ENCODE measurements around the gene BBS10.
"Not testable (repeated sequence)": the region's sequence is repeated elsewhere in the genome, so short reads cannot be mapped to it uniquely, and the experiment has no call there.

BBS10 gene

GRCh38 chr12:76360316-76360715 is 12.1 kb upstream of the BBS10 start:
- H3K9ac ChIP-seq (ENCODE audit: low read length), result no peak overlapping the region
- no peaks in the 10 kb centered on the region for H3K27me3 ChIP-seq (ENCODE audit: control insufficient read depth, insufficient read depth, low read length)
- no peak overlapping the region for H3K4me3 ChIP-seq (ENCODE audit: low read length)
- no peak overlapping the region for H3K27ac ChIP-seq (ENCODE audit: low read depth, low read length)
- H3K36me3 ChIP-seq (ENCODE audit: control insufficient read depth, insufficient read depth, low read length), result no peaks in the 10 kb centered on the region
- no peaks in the 10 kb centered on the region for H3K4me1 ChIP-seq (ENCODE audit: control insufficient read depth, insufficient read depth, low read length)

- no peaks in the 10 kb centered on the region for H3K4me1 ChIP-seq (ENCODE audit: control insufficient read depth, insufficient read depth, low read length)
- no peaks in the 10 kb centered on the region for H3K27me3 ChIP-seq (ENCODE audit: control insufficient read depth, insufficient read depth, low read length)
- H3K36me3 ChIP-seq (ENCODE audit: control insufficient read depth, insufficient read depth, low read length), result no peaks in the 10 kb centered on the region
- H3K27ac ChIP-seq (ENCODE audit: low read depth, low read length), result no peak overlapping the region
- no peak overlapping the region for H3K9ac ChIP-seq (ENCODE audit: low read length)
- no peak overlapping the region for H3K4me3 ChIP-seq (ENCODE audit: low read length)
These were observed 7.9 kb upstream of the BBS10 start for GRCh38 chr12:76356071-76356470.

GRCh38 chr12:76346798-76347420 is 1.3 kb downstream of the BBS10 start:
- Histone ChIP-seq H3K9ac (ENCODE audit: low read length) (no peak overlapping the region), H3K4me3 (ENCODE audit: low read length) (no peak overlapping the region), H3K36me3 (ENCODE audit: control insufficient read depth, insufficient read depth, low read length) (no peaks in the 10 kb centered on the region), H3K4me1 (ENCODE audit: control insufficient read depth, insufficient read depth, low read length) (no peaks in the 10 kb centered on the region), H3K27ac (ENCODE audit: low read depth, low read length) (no peak overlapping the region), H3K27me3 (ENCODE audit: control insufficient read depth, insufficient read depth, low read length) (no peaks in the 10 kb centered on the region)

GRCh38 chr12:76346236-76346635 is 2.0 kb downstream of the BBS10 start:
- Histone ChIP-seq H3K4me3 (ENCODE audit: low read length) (no peak overlapping the region), H3K36me3 (ENCODE audit: control insufficient read depth, insufficient read depth, low read length) (no peaks in the 10 kb centered on the region), H3K27ac (ENCODE audit: low read depth, low read length) (no peak overlapping the region), H3K9ac (ENCODE audit: low read length) (no peak overlapping the region), H3K4me1 (ENCODE audit: control insufficient read depth, insufficient read depth, low read length) (no peaks in the 10 kb centered on the region), H3K27me3 (ENCODE audit: control insufficient read depth, insufficient read depth, low read length) (no peaks in the 10 kb centered on the region)

- no peaks in the 10 kb centered on the region for H3K4me1 ChIP-seq (ENCODE audit: control insufficient read depth, insufficient read depth, low read length)
- H3K4me3 ChIP-seq (ENCODE audit: low read length), result no peak overlapping the region
- no peaks in the 10 kb centered on the region for H3K27me3 ChIP-seq (ENCODE audit: control insufficient read depth, insufficient read depth, low read length)
- no peak overlapping the region for H3K27ac ChIP-seq (ENCODE audit: low read depth, low read length)
- H3K36me3 ChIP-seq (ENCODE audit: control insufficient read depth, insufficient read depth, low read length), result no peaks in the 10 kb centered on the region
- H3K9ac ChIP-seq (ENCODE audit: low read length), result no peak overlapping the region
These were observed 2.6 kb downstream of the BBS10 start for GRCh38 chr12:76345569-76345968.

- Histone ChIP-seq H3K4me1 (ENCODE audit: control insufficient read depth, insufficient read depth, low read length) (no peaks in the 10 kb centered on the region), H3K4me3 (ENCODE audit: low read length) (no peak overlapping the region), H3K36me3 (ENCODE audit: control insufficient read depth, insufficient read depth, low read length) (no peaks in the 10 kb centered on the region), H3K9ac (ENCODE audit: low read length) (no peak overlapping the region), H3K27ac (ENCODE audit: low read depth, low read length) (no peak overlapping the region), H3K27me3 (ENCODE audit: control insufficient read depth, insufficient read depth, low read length) (no peaks in the 10 kb centered on the region)
These were observed 6.7 kb downstream of the BBS10 start for GRCh38 chr12:76341436-76342030.

- H3K36me3 ChIP-seq (ENCODE audit: control insufficient read depth, insufficient read depth, low read length), result no peaks in the 10 kb centered on the region
- no peaks in the 10 kb centered on the region for H3K27me3 ChIP-seq (ENCODE audit: control insufficient read depth, insufficient read depth, low read length)
- H3K27ac ChIP-seq (ENCODE audit: low read depth, low read length), result no peak overlapping the region
- H3K4me1 ChIP-seq (ENCODE audit: control insufficient read depth, insufficient read depth, low read length), result no peaks in the 10 kb centered on the region
- no peak overlapping the region for H3K4me3 ChIP-seq (ENCODE audit: low read length)
- H3K9ac ChIP-seq (ENCODE audit: low read length), result no peak overlapping the region
These were observed 7.4 kb downstream of the BBS10 start for GRCh38 chr12:76340680-76341435.

- H3K4me1 ChIP-seq (ENCODE audit: control insufficient read depth, insufficient read depth, low read length), result no peaks in the 10 kb centered on the region
- no peak overlapping the region for H3K27ac ChIP-seq (ENCODE audit: low read depth, low read length)
- no peaks in the 10 kb centered on the region for H3K27me3 ChIP-seq (ENCODE audit: control insufficient read depth, insufficient read depth, low read length)
- no peak overlapping the region for H3K9ac ChIP-seq (ENCODE audit: low read length)
- H3K36me3 ChIP-seq (ENCODE audit: control insufficient read depth, insufficient read depth, low read length), result no peaks in the 10 kb centered on the region
- no peak overlapping the region for H3K4me3 ChIP-seq (ENCODE audit: low read length)
These were observed 10.6 kb downstream of the BBS10 start for GRCh38 chr12:76337583-76337982.

GRCh38 chr12:76332606-76333005 is 15.6 kb downstream of the BBS10 start:
- Histone ChIP-seq H3K36me3 (ENCODE audit: control insufficient read depth, insufficient read depth, low read length) (no peaks in the 10 kb centered on the region), H3K4me1 (ENCODE audit: control insufficient read depth, insufficient read depth, low read length) (no peaks in the 10 kb centered on the region), H3K27me3 (ENCODE audit: control insufficient read depth, insufficient read depth, low read length) (no peaks in the 10 kb centered on the region), H3K27ac (ENCODE audit: low read depth, low read length) (no peak overlapping the region), H3K9ac (ENCODE audit: low read length) (no peak overlapping the region), H3K4me3 (ENCODE audit: low read length) (no peak overlapping the region)

GRCh38 chr12:76329606-76330005 is 18.6 kb downstream of the BBS10 start:
- no peak overlapping the region for H3K27ac ChIP-seq (ENCODE audit: low read depth, low read length)
- no peaks in the 10 kb centered on the region for H3K4me1 ChIP-seq (ENCODE audit: control insufficient read depth, insufficient read depth, low read length)
- H3K27me3 ChIP-seq (ENCODE audit: control insufficient read depth, insufficient read depth, low read length), result no peaks in the 10 kb centered on the region
- no peak overlapping the region for H3K4me3 ChIP-seq (ENCODE audit: low read length)
- no peaks in the 10 kb centered on the region for H3K36me3 ChIP-seq (ENCODE audit: control insufficient read depth, insufficient read depth, low read length)
- H3K9ac ChIP-seq (ENCODE audit: low read length), result no peak overlapping the region

- Histone ChIP-seq H3K4me3 (ENCODE audit: low read length) (no peak overlapping the region), H3K36me3 (ENCODE audit: control insufficient read depth, insufficient read depth, low read length) (no peaks in the 10 kb centered on the region), H3K27me3 (ENCODE audit: control insufficient read depth, insufficient read depth, low read length) (no peaks in the 10 kb centered on the region), H3K27ac (ENCODE audit: low read depth, low read length) (no peak overlapping the region), H3K9ac (ENCODE audit: low read length) (no peak overlapping the region), H3K4me1 (ENCODE audit: control insufficient read depth, insufficient read depth, low read length) (no peaks in the 10 kb centered on the region)
These were observed 19.1 kb downstream of the BBS10 start for GRCh38 chr12:76329159-76329558.

- H3K4me1 ChIP-seq (ENCODE audit: control insufficient read depth, insufficient read depth, low read length); H3K27ac ChIP-seq (ENCODE audit: low read depth, low read length); H3K36me3 ChIP-seq (ENCODE audit: control insufficient read depth, insufficient read depth, low read length); H3K9ac ChIP-seq (ENCODE audit: low read length); H3K4me3 ChIP-seq (ENCODE audit: low read length); H3K27me3 ChIP-seq (ENCODE audit: control insufficient read depth, insufficient read depth, low read length): not testable (repeated sequence)
These were observed 28.5 kb downstream of the BBS10 start for GRCh38 chr12:76319595-76320319.
